SK-N-SH treated with all-trans-retinoic acid at 6 μM for 48 hours (cell line): Measurements from ENCODE around the gene AVEN.
A peak's percentile ranks its signal among the peaks of the same experiment; 100 is the strongest.

Experiments
- ATAC-seq: fragments of 200-7000 bp; cut with Tn5 transposase; 3 replicates; pipeline ENCODE4 v1.9.1; 2020; ENCODE audit warnings: mild to moderate bottlenecking, moderate library complexity
- ARNTL ChIP-seq: fragments of 450-650 bp; formaldehyde crosslinking; IDR thresholded peaks from 2 replicates; pipeline ENCODE4 v1.5.0; 2020; ENCODE audit warnings: low read depth, mild to moderate bottlenecking, moderate library complexity, borderline replicate concordance
- BACH2 ChIP-seq: fragments of 250-450 bp; sonication (Bioruptor Pico); IDR thresholded peaks from 2 replicates; pipeline ENCODE4 v1.9.0; 2021; ENCODE audit warnings: mild to moderate bottlenecking, borderline replicate concordance
- CREB5 ChIP-seq: fragments of 250-450 bp; sonication (Bioruptor Pico); IDR thresholded peaks from 2 replicates; pipeline ENCODE4 v1.5.1; 2020; ENCODE audit warnings: low read depth, mild to moderate bottlenecking, moderate library complexity
- CSDC2 ChIP-seq: fragments of 250-450 bp; sonication (Bioruptor Pico); IDR thresholded peaks from 2 replicates; pipeline ENCODE4 v1.5.0; 2020; ENCODE audit warnings: mild to moderate bottlenecking, moderate library complexity
- ESRRG ChIP-seq: fragments of 250-450 bp; sonication (Bioruptor Pico); IDR thresholded peaks from 2 replicates; pipeline ENCODE4 v1.6.1; 2021; ENCODE audit warnings: mild to moderate bottlenecking
- GLIS3 ChIP-seq: fragments of 250-450 bp; sonication (Bioruptor Pico); IDR thresholded peaks from 2 replicates; pipeline ENCODE4 v1.5.0; 2020; ENCODE audit warnings: mild to moderate bottlenecking, moderate library complexity
- ISL1 ChIP-seq: fragments of 250-450 bp; sonication (Bioruptor Pico); IDR thresholded peaks from 2 replicates; pipeline ENCODE4 v2.1.2; 2022; ENCODE audit warnings: mild to moderate bottlenecking, moderate library complexity
- OSR1 ChIP-seq: fragments of 250-450 bp; sonication (Bioruptor Pico); IDR thresholded peaks from 2 replicates; pipeline ENCODE4 v1.8.0; 2022; ENCODE audit warnings: moderate library complexity, mild to moderate bottlenecking, inconsistent platforms
- PATZ1 ChIP-seq: fragments of 250-450 bp; sonication (Bioruptor Pico); IDR thresholded peaks from 2 replicates; pipeline ENCODE4 v1.8.0; 2020; ENCODE audit warnings: mild to moderate bottlenecking, moderate library complexity, borderline replicate concordance
- PPARA ChIP-seq: fragments of 250-450 bp; sonication (Bioruptor Pico); IDR thresholded peaks from 2 replicates; pipeline ENCODE4 v1.5.0; 2020; ENCODE audit warnings: mild to moderate bottlenecking, borderline replicate concordance
- RARB ChIP-seq: fragments of 250-450 bp; sonication (Bioruptor Pico); IDR thresholded peaks from 2 replicates; pipeline ENCODE4 v1.8.0; 2021; ENCODE audit warnings: mild to moderate bottlenecking, moderate library complexity
- SNAI2 ChIP-seq: fragments of 250-450 bp; sonication (Bioruptor Pico); IDR thresholded peaks from 2 replicates; pipeline ENCODE4 v1.5.0; 2020; ENCODE audit warnings: mild to moderate bottlenecking, moderate library complexity
- TCF4 ChIP-seq: fragments of 250-450 bp; sonication (Bioruptor Pico); IDR thresholded peaks from 2 replicates; pipeline ENCODE4 v1.8.0; 2021; ENCODE audit warnings: mild to moderate bottlenecking, moderate library complexity, borderline replicate concordance
- TOX ChIP-seq: fragments of 250-450 bp; sonication (Bioruptor Pico); IDR thresholded peaks from 2 replicates; pipeline ENCODE4 v1.8.0; 2021; ENCODE audit warnings: mild to moderate bottlenecking, moderate library complexity, borderline replicate concordance
- ZFP3 ChIP-seq: fragments of 250-450 bp; sonication (Bioruptor Pico); IDR thresholded peaks from 2 replicates; pipeline ENCODE4 v1.5.0; 2020; ENCODE audit warnings: mild to moderate bottlenecking, moderate library complexity
- ZFP30 ChIP-seq: fragments of 450-650 bp; formaldehyde crosslinking; IDR thresholded peaks from 2 replicates; pipeline ENCODE4 v1.5.0; 2022; ENCODE audit warnings: mild to moderate bottlenecking, moderate library complexity
- ZNF565 ChIP-seq: fragments of 450-650 bp; formaldehyde crosslinking; conservative IDR thresholded peaks from 2 replicates; pipeline ENCODE4 v1.5.0; 2020; ENCODE audit warnings: low read depth, mild to moderate bottlenecking, moderate library complexity
- ZNF70 ChIP-seq: fragments of 450-650 bp; formaldehyde crosslinking; IDR thresholded peaks from 2 replicates; pipeline ENCODE4 v1.5.0; 2020; ENCODE audit warnings: mild to moderate bottlenecking, moderate library complexity
- ZNF8 ChIP-seq: fragments of 450-650 bp; formaldehyde crosslinking; IDR thresholded peaks from 2 replicates; pipeline ENCODE4 v1.5.0; 2020; ENCODE audit warnings: mild to moderate bottlenecking, moderate library complexity
- TF ChIP-seq, protein P1 (sequence below): fragments of 250-450 bp; sonication (Bioruptor Pico); IDR thresholded peaks from 2 replicates; pipeline ENCODE4 v1.5.0; 2020; ENCODE audit warnings: mild to moderate bottlenecking, moderate library complexity
- TF ChIP-seq, protein P2 (sequence below): fragments of 250-450 bp; sonication (Bioruptor Pico); IDR thresholded peaks from 2 replicates; pipeline ENCODE4 v1.5.1; 2021; ENCODE audit warnings: mild to moderate bottlenecking, moderate library complexity
- TF ChIP-seq, protein P3 (sequence below): fragments of 250-450 bp; sonication (Bioruptor Pico); IDR thresholded peaks from 2 replicates; pipeline ENCODE4 v1.8.0; 2021; ENCODE audit warnings: low read depth, mild to moderate bottlenecking, moderate library complexity, borderline replicate concordance

AVEN gene

GRCh38 chr15:34038871-34039789 lies at the start of gene AVEN:
TSS of gene AVEN (minus strand) at chr15:34039204. CDS start at chr15:34039046, 158 bp downstream.
- ATAC-seq, result peak; percentile 61
- TF ChIP-seq ZNF8 (CRISPR knock-in tag) (no peak), TOX (CRISPR knock-in tag) (no peak), ARNTL (CRISPR knock-in tag) (no peak), TCF4 (CRISPR knock-in tag) (no peak), ZNF565 (CRISPR knock-in tag) (no peak), GLIS3 (CRISPR knock-in tag) (no peak), ZFP30 (no peak), CREB5 (CRISPR knock-in tag) (no peak), PATZ1 (no peak), ZNF70 (no peak), ZFP3 (CRISPR knock-in tag) (no peak), CSDC2 (CRISPR knock-in tag) (no peak), BACH2 (CRISPR knock-in tag) (no peak)
- TF ChIP-seq, protein P1, sequence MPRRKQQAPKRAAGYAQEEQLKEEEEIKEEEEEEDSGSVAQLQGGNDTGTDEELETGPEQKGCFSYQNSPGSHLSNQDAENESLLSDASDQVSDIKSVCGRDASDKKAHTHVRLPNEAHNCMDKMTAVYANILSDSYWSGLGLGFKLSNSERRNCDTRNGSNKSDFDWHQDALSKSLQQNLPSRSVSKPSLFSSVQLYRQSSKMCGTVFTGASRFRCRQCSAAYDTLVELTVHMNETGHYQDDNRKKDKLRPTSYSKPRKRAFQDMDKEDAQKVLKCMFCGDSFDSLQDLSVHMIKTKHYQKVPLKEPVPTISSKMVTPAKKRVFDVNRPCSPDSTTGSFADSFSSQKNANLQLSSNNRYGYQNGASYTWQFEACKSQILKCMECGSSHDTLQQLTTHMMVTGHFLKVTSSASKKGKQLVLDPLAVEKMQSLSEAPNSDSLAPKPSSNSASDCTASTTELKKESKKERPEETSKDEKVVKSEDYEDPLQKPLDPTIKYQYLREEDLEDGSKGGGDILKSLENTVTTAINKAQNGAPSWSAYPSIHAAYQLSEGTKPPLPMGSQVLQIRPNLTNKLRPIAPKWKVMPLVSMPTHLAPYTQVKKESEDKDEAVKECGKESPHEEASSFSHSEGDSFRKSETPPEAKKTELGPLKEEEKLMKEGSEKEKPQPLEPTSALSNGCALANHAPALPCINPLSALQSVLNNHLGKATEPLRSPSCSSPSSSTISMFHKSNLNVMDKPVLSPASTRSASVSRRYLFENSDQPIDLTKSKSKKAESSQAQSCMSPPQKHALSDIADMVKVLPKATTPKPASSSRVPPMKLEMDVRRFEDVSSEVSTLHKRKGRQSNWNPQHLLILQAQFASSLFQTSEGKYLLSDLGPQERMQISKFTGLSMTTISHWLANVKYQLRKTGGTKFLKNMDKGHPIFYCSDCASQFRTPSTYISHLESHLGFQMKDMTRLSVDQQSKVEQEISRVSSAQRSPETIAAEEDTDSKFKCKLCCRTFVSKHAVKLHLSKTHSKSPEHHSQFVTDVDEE (CRISPR knock-in tag), result no peak
- TF ChIP-seq, protein P2, sequence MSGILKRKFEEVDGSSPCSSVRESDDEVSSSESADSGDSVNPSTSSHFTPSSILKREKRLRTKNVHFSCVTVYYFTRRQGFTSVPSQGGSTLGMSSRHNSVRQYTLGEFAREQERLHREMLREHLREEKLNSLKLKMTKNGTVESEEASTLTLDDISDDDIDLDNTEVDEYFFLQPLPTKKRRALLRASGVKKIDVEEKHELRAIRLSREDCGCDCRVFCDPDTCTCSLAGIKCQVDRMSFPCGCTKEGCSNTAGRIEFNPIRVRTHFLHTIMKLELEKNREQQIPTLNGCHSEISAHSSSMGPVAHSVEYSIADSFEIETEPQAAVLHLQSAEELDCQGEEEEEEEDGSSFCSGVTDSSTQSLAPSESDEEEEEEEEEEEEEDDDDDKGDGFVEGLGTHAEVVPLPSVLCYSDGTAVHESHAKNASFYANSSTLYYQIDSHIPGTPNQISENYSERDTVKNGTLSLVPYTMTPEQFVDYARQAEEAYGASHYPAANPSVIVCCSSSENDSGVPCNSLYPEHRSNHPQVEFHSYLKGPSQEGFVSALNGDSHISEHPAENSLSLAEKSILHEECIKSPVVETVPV, result no peak

DNA sequence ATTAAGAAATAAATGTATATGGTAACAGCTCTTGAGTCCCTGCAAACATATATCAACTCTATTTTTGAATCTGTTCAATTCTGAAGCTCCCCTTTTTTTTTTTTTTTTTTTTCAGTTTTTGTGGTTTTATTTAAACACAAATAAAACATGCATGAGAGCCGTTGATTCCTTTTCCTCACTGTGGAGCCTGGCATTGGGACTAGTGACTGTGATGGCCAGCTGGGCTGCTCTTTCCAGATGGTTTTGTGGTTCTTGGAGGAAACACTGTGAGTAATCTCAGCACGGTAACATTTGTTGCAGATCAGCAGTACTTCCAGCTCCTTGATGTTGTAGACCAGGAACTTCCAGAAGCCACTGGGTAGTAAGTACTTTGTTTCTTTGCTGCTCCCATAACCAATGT lies 46.7 kb upstream of the AVEN start:
- no peak for ATAC-seq
- no peak for TF ChIP-seq CREB5 (CRISPR knock-in tag)
- TF ChIP-seq ARNTL (CRISPR knock-in tag), result no peak
- no peak for TF ChIP-seq SNAI2 (CRISPR knock-in tag)
- no peak for TF ChIP-seq OSR1
- TF ChIP-seq, protein P3, sequence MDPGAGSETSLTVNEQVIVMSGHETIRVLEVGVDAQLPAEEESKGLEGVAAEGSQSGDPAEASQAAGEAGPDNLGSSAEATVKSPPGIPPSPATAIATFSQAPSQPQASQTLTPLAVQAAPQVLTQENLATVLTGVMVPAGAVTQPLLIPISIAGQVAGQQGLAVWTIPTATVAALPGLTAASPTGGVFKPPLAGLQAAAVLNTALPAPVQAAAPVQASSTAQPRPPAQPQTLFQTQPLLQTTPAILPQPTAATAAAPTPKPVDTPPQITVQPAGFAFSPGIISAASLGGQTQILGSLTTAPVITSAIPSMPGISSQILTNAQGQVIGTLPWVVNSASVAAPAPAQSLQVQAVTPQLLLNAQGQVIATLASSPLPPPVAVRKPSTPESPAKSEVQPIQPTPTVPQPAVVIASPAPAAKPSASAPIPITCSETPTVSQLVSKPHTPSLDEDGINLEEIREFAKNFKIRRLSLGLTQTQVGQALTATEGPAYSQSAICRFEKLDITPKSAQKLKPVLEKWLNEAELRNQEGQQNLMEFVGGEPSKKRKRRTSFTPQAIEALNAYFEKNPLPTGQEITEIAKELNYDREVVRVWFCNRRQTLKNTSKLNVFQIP (CRISPR knock-in tag), result no peak
- no peak for TF ChIP-seq TOX (CRISPR knock-in tag)
- TF ChIP-seq ZNF70, result no peak
- TF ChIP-seq CSDC2 (CRISPR knock-in tag), result no peak
- no peak for TF ChIP-seq ISL1
- no peak for TF ChIP-seq RARB (CRISPR knock-in tag)
- TF ChIP-seq TCF4 (CRISPR knock-in tag), result no peak
- TF ChIP-seq GLIS3 (CRISPR knock-in tag), result no peak
- TF ChIP-seq, protein P2, result no peak
- no peak for TF ChIP-seq ESRRG (CRISPR knock-in tag)
- TF ChIP-seq ZNF8 (CRISPR knock-in tag), result no peak
- no peak for TF ChIP-seq PATZ1
- TF ChIP-seq PPARA (CRISPR knock-in tag), result no peak
- no peak for TF ChIP-seq ZFP30
- no peak for TF ChIP-seq ZFP3 (CRISPR knock-in tag)
